ENCODE results near the gene CCDC47.

DNA sequence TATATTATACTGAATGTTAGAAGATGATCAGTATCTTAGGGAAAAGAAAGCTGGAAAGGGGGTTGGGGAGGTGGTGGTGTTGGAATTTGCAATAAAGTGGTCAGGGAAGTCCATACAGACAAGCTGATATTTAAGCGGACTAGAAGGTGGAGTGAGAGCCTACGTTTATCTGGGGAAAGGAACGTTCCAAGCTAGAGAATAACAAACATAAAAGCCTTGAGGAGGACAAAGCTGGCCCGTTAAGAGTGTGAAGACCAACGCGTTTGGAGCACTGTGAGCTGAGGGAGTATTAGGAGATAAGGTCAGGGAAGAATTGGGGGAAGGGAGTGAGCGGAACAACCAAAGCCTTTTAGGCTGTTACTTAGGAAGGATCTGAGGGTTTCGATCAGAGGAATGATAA lies 2.0 kb upstream of the CCDC47 start:
- TF ChIP-seq, protein P1, sequence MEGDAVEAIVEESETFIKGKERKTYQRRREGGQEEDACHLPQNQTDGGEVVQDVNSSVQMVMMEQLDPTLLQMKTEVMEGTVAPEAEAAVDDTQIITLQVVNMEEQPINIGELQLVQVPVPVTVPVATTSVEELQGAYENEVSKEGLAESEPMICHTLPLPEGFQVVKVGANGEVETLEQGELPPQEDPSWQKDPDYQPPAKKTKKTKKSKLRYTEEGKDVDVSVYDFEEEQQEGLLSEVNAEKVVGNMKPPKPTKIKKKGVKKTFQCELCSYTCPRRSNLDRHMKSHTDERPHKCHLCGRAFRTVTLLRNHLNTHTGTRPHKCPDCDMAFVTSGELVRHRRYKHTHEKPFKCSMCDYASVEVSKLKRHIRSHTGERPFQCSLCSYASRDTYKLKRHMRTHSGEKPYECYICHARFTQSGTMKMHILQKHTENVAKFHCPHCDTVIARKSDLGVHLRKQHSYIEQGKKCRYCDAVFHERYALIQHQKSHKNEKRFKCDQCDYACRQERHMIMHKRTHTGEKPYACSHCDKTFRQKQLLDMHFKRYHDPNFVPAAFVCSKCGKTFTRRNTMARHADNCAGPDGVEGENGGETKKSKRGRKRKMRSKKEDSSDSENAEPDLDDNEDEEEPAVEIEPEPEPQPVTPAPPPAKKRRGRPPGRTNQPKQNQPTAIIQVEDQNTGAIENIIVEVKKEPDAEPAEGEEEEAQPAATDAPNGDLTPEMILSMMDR (IDR thresholded peaks at IDR 0.05; ENCODE audit: borderline replicate concordance, extremely low read depth, low read length, poor library complexity, severe bottlenecking): no peak
- TF ChIP-seq EZH2 (IDR thresholded peaks at IDR 0.05; ENCODE audit: borderline replicate concordance, low read depth, low read length, severe bottlenecking): no peak

Measured in DND-41 (cell line).